BJ (cell line): ENCODE data around the gene ZNF574. TPM values are rescaled to one million over a fixed set of nuclear protein-coding genes. Genes with fewer than 3 reads are reported as not detected.

Source experiments
- CTCF ChIA-PET: fragments of 350-600 bp; formaldehyde crosslinking; extraction: SDS; loops from one replicate; lab custom pipeline; 2021; ENCODE audit warnings: antibody characterized with exemption, inconsistent platforms; lab: Yijun Ruan, JAX
- POLR2A ChIA-PET: fragments of 300-600 bp; sonication (Branson Sonifier 250); formaldehyde crosslinking; extraction: SDS; loops from one replicate; lab custom pipeline; 2021; ENCODE audit warnings: antibody characterized with exemption; lab: Charles Lee
- DNase-seq: peaks from one replicate; pipeline ENCODE4 v3.0.0-alpha.2; 2011; ENCODE audit warnings: low read depth
- H3K27me3 ChIP-seq: 2 replicates; pipeline ENCODE4 v1.6.0; 2011; ENCODE audit warnings: low read length; ENCODE audit not compliant: control insufficient read depth, insufficient read depth
- H3K36me3 ChIP-seq: 2 replicates; pipeline ENCODE4 v1.5.1; 2011; ENCODE audit warnings: low read length; ENCODE audit not compliant: control insufficient read depth, insufficient read depth
- H3K4me3 ChIP-seq: 2 replicates; pipeline ENCODE4 v1.5.1; 2011; ENCODE audit warnings: low read depth, mild to moderate bottlenecking, control low read depth, low read length
- polyA plus RNA-seq: library from polyadenylated mRNA; depleted of rRNA; stranded (reverse); fragments of >200 nt; gene quantifications from 2 replicates; pipeline ENCODE4 v1.2.3, GENCODE V29; 2011; rRNA removed
- TF ChIP-seq, protein P1 (sequence below): IDR thresholded peaks from 2 replicates; pipeline ENCODE4 v1.5.1; 2011; ENCODE audit warnings: low read depth, mild to moderate bottlenecking, control low read depth, inconsistent platforms, low read length, moderate library complexity; ENCODE audit not compliant: insufficient read depth

ZNF574 gene
- polyA plus RNA-seq, 1 experiment, result 10.4 TPM

DNA sequence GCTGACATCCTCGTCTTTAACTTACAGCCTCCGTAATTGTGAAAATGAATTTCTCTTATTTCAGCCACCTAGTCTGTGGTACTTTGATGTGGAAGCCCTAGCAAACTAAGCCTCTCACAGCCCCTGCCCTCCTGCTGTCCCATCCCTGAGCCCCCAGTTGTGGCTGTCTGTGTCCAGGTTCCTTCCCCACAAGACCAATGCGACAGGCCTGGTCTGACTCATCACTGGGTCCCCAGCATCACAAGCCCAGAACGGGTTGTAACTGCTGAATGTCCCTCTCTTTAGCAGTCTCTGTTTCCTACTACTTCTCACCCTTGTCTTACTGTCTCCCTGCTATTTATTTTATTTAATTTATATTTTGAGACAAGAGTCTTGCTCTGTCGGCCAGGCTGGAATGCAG is 50.6 kb downstream of the ZNF574 start:
- ChIA-PET CTCF (interaction anchor here (1.3 kb wide), 1 partner anchor 18 kb away, joined by 8 read pairs; no protein-coding TSS in a partner anchor), POLR2A (no interaction called here)
- H3K4me3 ChIP-seq, result no peak overlapping the region
- H3K27me3 ChIP-seq, result no peaks in the 10 kb centered on the region
- TF ChIP-seq, protein P1, sequence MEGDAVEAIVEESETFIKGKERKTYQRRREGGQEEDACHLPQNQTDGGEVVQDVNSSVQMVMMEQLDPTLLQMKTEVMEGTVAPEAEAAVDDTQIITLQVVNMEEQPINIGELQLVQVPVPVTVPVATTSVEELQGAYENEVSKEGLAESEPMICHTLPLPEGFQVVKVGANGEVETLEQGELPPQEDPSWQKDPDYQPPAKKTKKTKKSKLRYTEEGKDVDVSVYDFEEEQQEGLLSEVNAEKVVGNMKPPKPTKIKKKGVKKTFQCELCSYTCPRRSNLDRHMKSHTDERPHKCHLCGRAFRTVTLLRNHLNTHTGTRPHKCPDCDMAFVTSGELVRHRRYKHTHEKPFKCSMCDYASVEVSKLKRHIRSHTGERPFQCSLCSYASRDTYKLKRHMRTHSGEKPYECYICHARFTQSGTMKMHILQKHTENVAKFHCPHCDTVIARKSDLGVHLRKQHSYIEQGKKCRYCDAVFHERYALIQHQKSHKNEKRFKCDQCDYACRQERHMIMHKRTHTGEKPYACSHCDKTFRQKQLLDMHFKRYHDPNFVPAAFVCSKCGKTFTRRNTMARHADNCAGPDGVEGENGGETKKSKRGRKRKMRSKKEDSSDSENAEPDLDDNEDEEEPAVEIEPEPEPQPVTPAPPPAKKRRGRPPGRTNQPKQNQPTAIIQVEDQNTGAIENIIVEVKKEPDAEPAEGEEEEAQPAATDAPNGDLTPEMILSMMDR, result no peak
- H3K36me3 ChIP-seq, result no peaks in the 10 kb centered on the region
- no peak for DNase-seq

DNA sequence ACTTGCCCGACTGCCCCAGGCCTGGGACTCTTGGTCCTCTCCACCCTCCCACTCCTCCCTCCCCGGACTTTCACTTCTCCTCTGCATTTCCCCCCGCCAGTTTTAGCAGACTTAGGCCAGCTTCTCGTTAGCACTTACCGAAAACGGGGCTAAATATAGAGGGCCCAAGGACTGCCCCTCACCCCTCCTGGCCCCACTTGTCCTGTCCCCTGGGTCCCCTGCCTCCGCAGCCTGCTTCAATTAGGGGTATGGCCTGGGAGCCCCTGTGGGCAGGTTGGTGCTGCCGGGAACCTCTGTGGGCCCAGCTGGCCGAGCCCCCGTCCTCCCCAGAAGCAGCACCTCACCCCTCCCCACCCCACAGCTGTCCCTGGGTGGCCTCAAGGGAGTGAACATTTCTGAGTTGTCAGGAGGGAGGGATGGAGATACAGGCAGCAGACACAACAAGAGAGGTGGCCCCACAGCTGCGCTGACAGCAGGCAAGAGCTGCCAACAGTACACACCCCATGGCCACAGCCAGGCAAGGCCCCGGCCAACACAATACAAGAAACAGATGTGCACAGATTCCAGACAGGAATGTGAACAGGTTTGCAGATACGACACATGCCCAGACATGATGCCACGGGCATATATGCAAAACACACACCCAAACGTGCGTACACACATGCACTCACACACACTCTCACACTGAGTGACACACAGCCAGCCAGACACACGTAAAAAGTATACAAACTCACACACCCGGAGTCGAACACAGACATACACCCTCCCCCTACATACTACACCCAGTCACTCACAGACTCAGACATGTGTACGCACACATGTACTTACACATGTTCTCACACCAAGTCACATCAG is 53.7 kb downstream of the ZNF574 start:
- TF ChIP-seq, protein P1, result no peak
- DNase-seq, result no peak
- no peaks in the 10 kb centered on the region for H3K36me3 ChIP-seq
- no peak overlapping the region for H3K4me3 ChIP-seq
- H3K27me3 ChIP-seq, result no peaks in the 10 kb centered on the region
- POLR2A ChIA-PET, result no interaction called here
- CTCF ChIA-PET, result interaction anchor here (1.1 to 2.1 kb wide), 4 partner anchors 17 to 54 kb away, joined by 4 to 9 read pairs (median 4); no protein-coding TSS in a partner anchor

- CTCF ChIA-PET, result interaction anchor here (1.1 to 1.2 kb wide), 2 partner anchors 17 to 22 kb away, joined by 4 to 9 read pairs; no protein-coding TSS in a partner anchor
- POLR2A ChIA-PET, result no interaction called here
These were observed 54.2 kb downstream of the ZNF574 start for GRCh38 chr19:42130254-42130573.

More at GRCh38 chr19:42130254-42130573, 54.2 kb downstream of the ZNF574 start:
- no peak for DNase-seq
- no peaks in the 10 kb centered on the region for H3K27me3 ChIP-seq
- no peaks in the 10 kb centered on the region for H3K36me3 ChIP-seq
- TF ChIP-seq, protein P1, result no peak
- H3K4me3 ChIP-seq, result no peak overlapping the region

Other genes starting within 250 kb of the ZNF574 start
- not detected in 2 replicates for gene LYPD4, start 231.5 kb upstream of the ZNF574 start, polyA plus RNA-seq
- gene DMRTC2, start 231.1 kb upstream of the ZNF574 start, polyA plus RNA-seq, result not detected in 2 replicates
- gene RPS19, start 215.9 kb upstream of the ZNF574 start, polyA plus RNA-seq, result 1,209 and 1,864 TPM in 2 replicates
- gene CD79A, start 198.9 kb upstream of the ZNF574 start, polyA plus RNA-seq, result 0.17 and 0.37 TPM in 2 replicates
- 24.4 and 41.0 TPM in 2 replicates for gene ARHGEF1, start 193.0 kb upstream of the ZNF574 start, polyA plus RNA-seq
- gene ERFL, start 147.7 kb upstream of the ZNF574 start, polyA plus RNA-seq, result 0.04 TPM in 2 replicates
- gene RABAC1, start 116.8 kb upstream of the ZNF574 start, polyA plus RNA-seq, result 302 and 361 TPM in 2 replicates
- gene ATP1A3, start 81.9 kb upstream of the ZNF574 start, polyA plus RNA-seq, result 0.11 and 0.32 TPM in 2 replicates
- gene GRIK5, start 6.0 kb upstream of the ZNF574 start, polyA plus RNA-seq, result 0.06 and 0.10 TPM in 2 replicates
- 1.8 and 2.2 TPM in 2 replicates for gene POU2F2, start 56.3 kb downstream of the ZNF574 start, polyA plus RNA-seq
- 19.1 and 30.4 TPM in 2 replicates for gene DEDD2, start 141.5 kb downstream of the ZNF574 start, polyA plus RNA-seq
- 4.8 and 5.9 TPM in 2 replicates for gene ZNF526, start 144.1 kb downstream of the ZNF574 start, polyA plus RNA-seq
- 27.7 and 36.1 TPM in 2 replicates for gene GSK3A, start 166.4 kb downstream of the ZNF574 start, polyA plus RNA-seq
- gene ERF, start 179.0 kb downstream of the ZNF574 start, polyA plus RNA-seq, result 47.4 and 51.4 TPM in 2 replicates
- 3.5 and 7.0 TPM in 2 replicates for gene CIC, start 193.1 kb downstream of the ZNF574 start, polyA plus RNA-seq
- gene PRR19, start 226.0 kb downstream of the ZNF574 start, polyA plus RNA-seq, result 0.43 and 0.93 TPM in 2 replicates
- gene PAFAH1B3, start 226.5 kb downstream of the ZNF574 start, polyA plus RNA-seq, result 24.7 and 35.7 TPM in 2 replicates
- gene TMEM145, start 237.1 kb downstream of the ZNF574 start, polyA plus RNA-seq, result 0.07 TPM in 1 of 2 replicates, not detected in the other
- 6.8 and 9.6 TPM in 2 replicates for gene MEGF8, start 249.5 kb downstream of the ZNF574 start, polyA plus RNA-seq